RWPE2 (cell line): ENCODE data around the gene ZNF532.
A peak's percentile ranks its signal among the peaks of the same experiment; 100 is the strongest.

Source experiments
- ATAC-seq: fragments of 200-7000 bp; cut with Tn5 transposase; 3 replicates; pipeline ENCODE4 v1.9.1; 2021; ENCODE audit warnings: low read depth
- DNase-seq: peaks from one replicate; pipeline ENCODE4 v3.0.0-alpha.2; 2020; ENCODE audit warnings: low spot score
- H3K27ac ChIP-seq: fragments of 450-650 bp; 2 replicates; pipeline ENCODE4 v1.5.1; 2017; ENCODE audit warnings: mild to moderate bottlenecking; ENCODE audit not compliant: poor library complexity, severe bottlenecking
- H3K27me3 ChIP-seq: fragments of 250-450 bp; sonication (Bioruptor Pico); 2 replicates; pipeline ENCODE4 v1.5.1; 2021; ENCODE audit warnings: mild to moderate bottlenecking, moderate library complexity; ENCODE audit not compliant: insufficient read depth, poor library complexity, severe bottlenecking
- H3K36me3 ChIP-seq: fragments of 250-450 bp; sonication (Bioruptor Pico); 2 replicates; pipeline ENCODE4 v1.5.1; 2020; ENCODE audit warnings: low read depth, mild to moderate bottlenecking, moderate library complexity
- H3K4me1 ChIP-seq: fragments of 250-450 bp; sonication (Bioruptor Pico); 2 replicates; pipeline ENCODE4 v1.5.1; 2021; ENCODE audit warnings: mild to moderate bottlenecking, moderate library complexity; ENCODE audit not compliant: insufficient read depth, poor library complexity, severe bottlenecking
- H3K4me3 ChIP-seq: fragments of 250-450 bp; sonication (Bioruptor Pico); 2 replicates; pipeline ENCODE4 v1.5.1; 2021; ENCODE audit warnings: mild to moderate bottlenecking, moderate library complexity; ENCODE audit not compliant: severe bottlenecking
- H3K9me3 ChIP-seq: fragments of 250-450 bp; sonication (Bioruptor Pico); 2 replicates; pipeline ENCODE4 v1.5.1; 2021; ENCODE audit warnings: mild to moderate bottlenecking, moderate library complexity; ENCODE audit not compliant: severe bottlenecking
- CTCF ChIP-seq: fragments of 450-650 bp; IDR thresholded peaks from one replicate; pipeline ENCODE4 v1.5.1; 2017; ENCODE audit warnings: mild to moderate bottlenecking, moderate library complexity; ENCODE audit not compliant: poor library complexity, severe bottlenecking

The ZNF532 gene

GRCh38 chr18:58998401-58999203 is 133.9 kb downstream of the ZNF532 start:
- Histone ChIP-seq H3K36me3 (no peaks in the 10 kb centered on the region), H3K27me3 (no peaks in the 10 kb centered on the region), H3K4me1 (peaks cover 24% of the 10 kb centered on the region), H3K27ac (peak overlapping the region; percentile 88), H3K4me3 (no peak overlapping the region), H3K9me3 (no peaks in the 10 kb centered on the region)
- DNase-seq = no peak
- TF ChIP-seq CTCF = no peak
- ATAC-seq = peak; percentile 68

GRCh38 chr18:59001166-59001565 is 136.5 kb downstream of the ZNF532 start:
- no peak overlapping the region for H3K4me3 ChIP-seq
- no peak overlapping the region for H3K27ac ChIP-seq
- ATAC-seq = no peak
- H3K9me3 ChIP-seq = no peaks in the 10 kb centered on the region
- no peak for DNase-seq
- H3K36me3 ChIP-seq = no peaks in the 10 kb centered on the region
- H3K4me1 ChIP-seq = peaks cover 20% of the 10 kb centered on the region
- no peak for TF ChIP-seq CTCF
- no peaks in the 10 kb centered on the region for H3K27me3 ChIP-seq

- TF ChIP-seq CTCF = no peak
These were observed 137.0 kb downstream of the ZNF532 start for GRCh38 chr18:59001721-59002120.

DNA sequence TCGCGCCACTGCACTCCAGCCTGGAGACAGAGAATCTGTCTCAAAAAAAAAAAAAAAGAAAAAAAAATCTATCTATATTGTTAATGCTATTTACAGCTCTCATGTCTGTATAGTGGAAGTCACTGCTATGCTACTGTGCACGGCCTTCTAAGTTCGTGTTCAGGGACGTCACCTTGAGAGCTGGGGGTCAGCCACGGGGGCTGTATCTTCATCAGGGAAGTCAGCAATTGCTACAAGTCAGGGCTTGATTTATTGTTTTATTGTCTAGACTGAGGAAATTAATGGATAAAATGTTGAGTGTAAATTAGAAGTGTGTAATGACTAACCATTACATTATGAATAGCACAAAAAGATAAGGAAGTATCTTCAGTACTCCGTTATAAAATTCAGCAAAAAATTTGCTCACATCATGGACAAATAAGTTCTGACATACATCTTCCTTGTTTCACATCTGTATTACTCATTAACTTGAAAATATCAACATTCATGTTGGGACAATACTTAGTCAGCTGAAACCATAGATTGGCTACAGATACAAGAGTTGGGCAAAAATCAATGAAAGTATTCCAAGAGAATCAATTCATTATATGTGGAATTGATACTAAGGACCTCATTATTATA is 138.4 kb downstream of the ZNF532 start:
- Histone ChIP-seq H3K27me3 (no peaks in the 10 kb centered on the region), H3K9me3 (no peaks in the 10 kb centered on the region), H3K4me3 (no peak overlapping the region), H3K4me1 (peaks cover 14% of the 10 kb centered on the region), H3K36me3 (no peaks in the 10 kb centered on the region), H3K27ac (peak overlapping the region; percentile 33)
- no peak for TF ChIP-seq CTCF
- DNase-seq (no peak), ATAC-seq (no peak)

More at GRCh38 chr18:59001721-59002120, 137.0 kb downstream of the ZNF532 start:
- H3K27me3 ChIP-seq = no peaks in the 10 kb centered on the region
- no peak for ATAC-seq
- H3K36me3 ChIP-seq = no peaks in the 10 kb centered on the region
- no peak overlapping the region for H3K4me3 ChIP-seq
- no peak for DNase-seq
- no peak overlapping the region for H3K27ac ChIP-seq
- peaks cover 20% of the 10 kb centered on the region for H3K4me1 ChIP-seq
- H3K9me3 ChIP-seq = no peaks in the 10 kb centered on the region

GRCh38 chr18:59005262-59005661 is 140.6 kb downstream of the ZNF532 start:
- TF ChIP-seq CTCF = no peak
- Histone ChIP-seq H3K4me3 (no peak overlapping the region), H3K9me3 (no peaks in the 10 kb centered on the region), H3K27ac (peak overlapping the region; percentile 88), H3K4me1 (peaks cover 12% of the 10 kb centered on the region), H3K36me3 (no peaks in the 10 kb centered on the region), H3K27me3 (no peaks in the 10 kb centered on the region)
- DNase-seq (no peak), ATAC-seq (no peak)
